ENCODE data around the gene TIPARP.

DNA sequence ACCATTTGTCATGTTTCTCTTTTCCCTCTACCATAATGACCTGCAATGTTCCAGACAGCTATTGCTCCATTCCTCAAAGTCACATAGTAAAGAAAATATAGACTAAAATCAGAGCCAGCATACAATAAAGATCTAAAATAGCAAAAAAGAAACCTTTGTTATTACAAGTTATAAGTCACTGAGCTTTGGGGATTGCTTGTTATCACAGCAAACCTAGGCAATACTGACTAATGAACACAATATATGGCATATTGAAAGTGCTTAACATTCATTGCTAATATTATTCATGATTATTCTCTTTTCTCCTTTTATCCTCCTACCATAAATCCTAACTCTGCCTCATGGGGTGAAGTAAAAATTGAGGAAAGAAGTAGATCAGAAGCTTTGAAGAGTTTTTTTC is 27.4 kb upstream of the TIPARP start:
- TF ChIP-seq CTCF (IDR thresholded peaks at IDR 0.05) (no peak), POLR2AphosphoS5 (IDR thresholded peaks at IDR 0.05) (no peak), POLR2A (IDR thresholded peaks at IDR 0.05) (no peak)

Measured in sigmoid colon (tissue), 4 donors.